Left lung (tissue), 10 donors: ENCODE data around the gene E4F1. TPM values are rescaled to one million over a fixed set of nuclear protein-coding genes. Genes with fewer than 3 reads are reported as not detected.

Experiments
- ATAC-seq: fragments of 200-7000 bp; cut with Tn5 transposase; one replicate; pipeline ENCODE4 v1.9.1; 2020; ENCODE audit warnings: moderate library complexity
- DNase-seq, 4 donors: peaks; one replicate each; pipeline ENCODE4 v3.0.0-alpha.2; 2013 to 2020
- H3K27ac ChIP-seq, 2 donors: fragments of 200-600 bp; sonication (generic) in 1 of 2; one replicate each; pipeline versions ENCODE4 v1.5.0 to v1.8.0; 2020 to 2021
- H3K27me3 ChIP-seq, 2 donors: fragments of 200-600 bp; sonication (generic) in 1 of 2; one replicate each; pipeline versions ENCODE4 v1.5.0 to v1.8.0; 2020 to 2021
- H3K36me3 ChIP-seq, 2 donors: fragments of 200-600 bp; sonication (generic) in 1 of 2; one replicate each; pipeline versions ENCODE4 v1.5.0 to v1.8.0; 2020 to 2021
- H3K4me1 ChIP-seq, 2 donors: fragments of 200-600 bp; one replicate each; pipeline ENCODE4 v1.8.0; 2021
- H3K4me3 ChIP-seq, 2 donors: fragments of 200-600 bp; sonication (generic) in 1 of 2; one replicate each; pipeline versions ENCODE4 v1.5.0 to v1.8.0; 2020 to 2021; ENCODE audit warnings: mild to moderate bottlenecking in 1 of 2
- H3K9me3 ChIP-seq, 2 donors: fragments of 200-600 bp; sonication (generic) in 1 of 2; one replicate each; pipeline versions ENCODE4 v1.5.0 to v1.8.0; 2020 to 2021
- CTCF ChIP-seq, 2 donors: fragments of 200-600 bp; sonication (generic) in 1 of 2; IDR thresholded peaks; one replicate each; pipeline versions ENCODE4 v1.5.0 to v1.8.0; 2021; ENCODE audit warnings: antibody characterized with exemption in 2 of 2
- intact Hi-C, 2 donors: fragments of 100-400 bp; cut with DNase I; formaldehyde crosslinking; loops; one replicate each; pipeline versions ENCODE4 v1.11.2 to v1.14.2; 2022
- polyA plus RNA-seq, 6 donors: library from polyadenylated mRNA; unstranded; fragments of 120-200 nt; gene quantifications; one replicate each; pipeline ENCODE4 v1.2.1, GENCODE V29; 2013; ENCODE audit not compliant: insufficient read length in 6 of 6
- total RNA-seq, 2 donors: library from RNA; stranded (reverse); fragmentation: NEBNext Ultra II Directional; extraction: Animal tissue kit (Norgen Biotek cat#: 25700); gene quantifications; one replicate each; pipeline ENCODE4 v1.2.1, GENCODE V29; 2021
- donor health status: DM: no; HTN: yes; CAD: no.
- donor health status: DM: no; HTN: no; CAD: no.

Gene E4F1
- total and polyA plus RNA-seq, 8 donors: 12.7 to 22.6 (median 17.0) TPM

- H3K27me3 ChIP-seq: no peaks in the 10 kb centered on the region
- H3K4me3 ChIP-seq: no peak overlapping the region
- ATAC-seq (no peak), DNase-seq (no peak)
- intact Hi-C loops: no loop called here
- no peaks in the 10 kb centered on the region for H3K9me3 ChIP-seq
- TF ChIP-seq CTCF (IDR thresholded peaks at IDR 0.05): no peak
- no peaks in the 10 kb centered on the region for H3K36me3 ChIP-seq
- no peak overlapping the region for H3K27ac ChIP-seq
- no peaks in the 10 kb centered on the region for H3K4me1 ChIP-seq
Observed at GRCh38 chr16:2187212-2187611, 36.2 kb upstream of the E4F1 start.

GRCh38 chr16:2188395-2188794 is 35.0 kb upstream of the E4F1 start:
- H3K9me3 ChIP-seq: no peaks in the 10 kb centered on the region
- no peaks in the 10 kb centered on the region for H3K36me3 ChIP-seq
- H3K4me3 ChIP-seq: no peak overlapping the region
- no peak overlapping the region for H3K27ac ChIP-seq
- H3K27me3 ChIP-seq: peaks cover 0 to 2% of the 10 kb centered on the region in 2 donors
- intact Hi-C loops: no loop called here
- DNase-seq: no peak
- no peaks in the 10 kb centered on the region for H3K4me1 ChIP-seq
- no peak for TF ChIP-seq CTCF (IDR thresholded peaks at IDR 0.05)
- ATAC-seq: no peak

- intact Hi-C loops: no loop called here
- peaks cover 1 to 12% of the 10 kb centered on the region in 2 donors for H3K27me3 ChIP-seq
- ATAC-seq (no peak), DNase-seq (no peak)
- no peaks in the 10 kb centered on the region for H3K36me3 ChIP-seq
- H3K27ac ChIP-seq: no peak overlapping the region
- no peaks in the 10 kb centered on the region for H3K4me1 ChIP-seq
- TF ChIP-seq CTCF (IDR thresholded peaks at IDR 0.05): no peak
- no peak overlapping the region for H3K4me3 ChIP-seq
- H3K9me3 ChIP-seq: no peaks in the 10 kb centered on the region
Observed at GRCh38 chr16:2189252-2189893, 34.0 kb upstream of the E4F1 start.

- no peak for DNase-seq
- no peak for TF ChIP-seq CTCF (IDR thresholded peaks at IDR 0.05)
Observed at GRCh38 chr16:2190002-2190658, 33.3 kb upstream of the E4F1 start.

GRCh38 chr16:2190659-2191445 is 32.5 kb upstream of the E4F1 start:
- Histone ChIP-seq H3K27me3 (peaks cover 16 to 26% of the 10 kb centered on the region in 2 donors), H3K36me3 (no peaks in the 10 kb centered on the region), H3K4me3 (no peak overlapping the region), H3K4me1 (peaks cover 0 to 13% of the 10 kb centered on the region in 2 donors), H3K27ac (no peak overlapping the region), H3K9me3 (no peaks in the 10 kb centered on the region)
- DNase-seq (no peak), ATAC-seq (no peak)
- no peak for TF ChIP-seq CTCF (IDR thresholded peaks at IDR 0.05)
- intact Hi-C loops: no loop called here

More at GRCh38 chr16:2190002-2190658, 33.3 kb upstream of the E4F1 start:
- Histone ChIP-seq H3K4me3 (no peak overlapping the region), H3K27ac (no peak overlapping the region), H3K36me3 (no peaks in the 10 kb centered on the region), H3K4me1 (peaks cover 0 to 6% of the 10 kb centered on the region in 2 donors), H3K27me3 (peaks cover 9 to 19% of the 10 kb centered on the region in 2 donors), H3K9me3 (no peaks in the 10 kb centered on the region)
- intact Hi-C loops: no loop called here
- no peak for ATAC-seq
